ENCODE results near the gene CCDC78. TPM values are rescaled to one million over a fixed set of nuclear protein-coding genes. Genes with fewer than 3 reads are reported as not detected.

The CCDC78 gene
- 1.2 and 3.9 TPM in 2 replicates for total RNA-seq (ENCODE audit: low replicate concordance)
- long read RNA-seq, result 0 reads

DNA sequence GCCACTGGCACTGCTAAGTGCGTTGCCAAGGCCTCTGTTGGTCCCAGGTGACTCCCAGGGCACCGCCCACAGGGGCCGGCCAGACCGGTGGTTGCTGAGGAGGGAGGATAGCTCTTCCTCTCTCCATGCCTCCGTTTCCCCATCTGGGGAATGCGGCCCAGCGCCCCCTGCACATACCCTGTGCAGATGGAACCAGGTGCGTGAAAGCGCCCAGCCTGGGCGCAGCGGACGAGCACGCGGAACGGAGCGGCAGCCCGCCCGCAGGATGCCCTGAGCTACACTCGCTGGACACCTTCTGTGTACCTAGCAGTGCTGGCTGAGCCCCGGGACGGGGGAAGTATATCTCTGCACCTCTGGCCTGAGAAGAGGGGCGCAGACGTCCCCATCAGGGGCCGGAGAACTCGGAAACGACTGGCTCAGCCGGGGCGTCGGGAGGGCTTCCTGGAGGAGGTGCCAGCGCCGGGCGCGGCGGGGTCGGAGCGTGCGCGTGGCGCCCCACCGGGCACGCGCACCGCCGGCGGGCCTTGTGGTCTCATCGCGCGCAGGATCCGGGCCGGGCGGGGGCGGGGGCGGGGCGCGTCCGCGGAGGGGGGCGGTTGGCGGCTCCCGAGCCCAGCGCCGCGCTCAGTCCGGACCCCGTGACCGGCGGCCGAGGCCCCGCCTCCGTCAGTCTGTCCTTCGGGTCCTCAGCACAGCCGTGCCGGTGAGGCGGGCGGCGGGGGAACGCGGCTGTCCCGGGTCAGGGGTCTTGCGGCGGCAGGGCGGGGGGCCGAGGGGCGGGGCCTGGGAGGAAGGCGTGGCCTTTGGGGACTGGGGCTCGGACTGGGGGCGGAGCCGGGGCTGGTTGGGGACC lies at the start of gene CCDC78, which contains the start of gene HAGHL:
CCDC78 (minus strand) TSS at position 6 of the 853 bp plus-strand sequence. CDS start 76 bp downstream, outside the sequence.
HAGHL (plus strand) TSS at position 669 of the 853 bp plus-strand sequence. CDS start 404 bp downstream, outside the sequence.
- Mint-ChIP-seq H3K27me3 (no peaks in the 10 kb centered on the region), H3K9me3 (no peaks in the 10 kb centered on the region), H3K27ac (peak within 1 kb of the TSS; percentile 46), H3K4me3 (peak within 1 kb of the TSS; percentile 74), H3K4me1 (ENCODE audit: unreplicated experiment) (no peaks in the 10 kb centered on the region), H3K36me3 (no peaks in the 10 kb centered on the region)
- no peak for DNase-seq (ENCODE audit: extremely low spot score, unreplicated experiment)
- TF ChIP-seq, protein P1, sequence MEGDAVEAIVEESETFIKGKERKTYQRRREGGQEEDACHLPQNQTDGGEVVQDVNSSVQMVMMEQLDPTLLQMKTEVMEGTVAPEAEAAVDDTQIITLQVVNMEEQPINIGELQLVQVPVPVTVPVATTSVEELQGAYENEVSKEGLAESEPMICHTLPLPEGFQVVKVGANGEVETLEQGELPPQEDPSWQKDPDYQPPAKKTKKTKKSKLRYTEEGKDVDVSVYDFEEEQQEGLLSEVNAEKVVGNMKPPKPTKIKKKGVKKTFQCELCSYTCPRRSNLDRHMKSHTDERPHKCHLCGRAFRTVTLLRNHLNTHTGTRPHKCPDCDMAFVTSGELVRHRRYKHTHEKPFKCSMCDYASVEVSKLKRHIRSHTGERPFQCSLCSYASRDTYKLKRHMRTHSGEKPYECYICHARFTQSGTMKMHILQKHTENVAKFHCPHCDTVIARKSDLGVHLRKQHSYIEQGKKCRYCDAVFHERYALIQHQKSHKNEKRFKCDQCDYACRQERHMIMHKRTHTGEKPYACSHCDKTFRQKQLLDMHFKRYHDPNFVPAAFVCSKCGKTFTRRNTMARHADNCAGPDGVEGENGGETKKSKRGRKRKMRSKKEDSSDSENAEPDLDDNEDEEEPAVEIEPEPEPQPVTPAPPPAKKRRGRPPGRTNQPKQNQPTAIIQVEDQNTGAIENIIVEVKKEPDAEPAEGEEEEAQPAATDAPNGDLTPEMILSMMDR (conservative IDR thresholded peaks at IDR 0.05), result no peak

DNA sequence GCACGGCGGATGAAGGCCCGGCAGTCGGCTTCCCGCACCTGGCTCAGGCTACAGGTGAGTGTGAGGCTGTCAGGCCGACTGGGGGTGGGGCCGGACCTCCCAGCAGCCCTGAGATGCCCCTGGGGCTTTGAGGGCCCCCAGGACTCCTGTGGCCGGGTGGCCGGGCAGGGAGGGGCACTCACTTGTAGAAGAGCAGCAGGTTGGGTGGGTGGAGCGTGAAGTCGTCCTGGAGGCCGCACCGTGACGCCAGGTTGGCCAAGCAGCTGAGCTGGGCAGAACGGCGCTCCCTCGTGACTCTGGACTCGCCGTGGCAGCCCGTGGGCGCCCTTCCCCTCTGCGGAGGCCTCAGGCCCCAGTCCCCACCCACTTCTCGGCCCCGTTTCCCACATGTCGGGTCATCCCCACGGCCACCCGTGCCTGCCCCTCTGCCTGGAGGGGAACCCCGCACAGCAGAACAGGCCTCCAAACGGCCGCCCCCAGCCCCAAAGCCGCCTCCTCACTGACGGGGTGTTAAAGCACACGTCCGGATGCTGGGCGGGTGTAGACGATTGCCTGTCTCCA lies 49.1 kb upstream of the CCDC78 start:
- Mint-ChIP-seq H3K27ac (no peak overlapping the region), H3K4me1 (ENCODE audit: unreplicated experiment) (peaks cover 4% of the 10 kb centered on the region), H3K27me3 (peaks cover 6% of the 10 kb centered on the region), H3K9me3 (no peaks in the 10 kb centered on the region), H3K4me3 (no peak overlapping the region), H3K36me3 (no peaks in the 10 kb centered on the region)
- no peak for DNase-seq (ENCODE audit: extremely low spot score, unreplicated experiment)
- TF ChIP-seq, protein P1 (conservative IDR thresholded peaks at IDR 0.05), result no peak

DNA sequence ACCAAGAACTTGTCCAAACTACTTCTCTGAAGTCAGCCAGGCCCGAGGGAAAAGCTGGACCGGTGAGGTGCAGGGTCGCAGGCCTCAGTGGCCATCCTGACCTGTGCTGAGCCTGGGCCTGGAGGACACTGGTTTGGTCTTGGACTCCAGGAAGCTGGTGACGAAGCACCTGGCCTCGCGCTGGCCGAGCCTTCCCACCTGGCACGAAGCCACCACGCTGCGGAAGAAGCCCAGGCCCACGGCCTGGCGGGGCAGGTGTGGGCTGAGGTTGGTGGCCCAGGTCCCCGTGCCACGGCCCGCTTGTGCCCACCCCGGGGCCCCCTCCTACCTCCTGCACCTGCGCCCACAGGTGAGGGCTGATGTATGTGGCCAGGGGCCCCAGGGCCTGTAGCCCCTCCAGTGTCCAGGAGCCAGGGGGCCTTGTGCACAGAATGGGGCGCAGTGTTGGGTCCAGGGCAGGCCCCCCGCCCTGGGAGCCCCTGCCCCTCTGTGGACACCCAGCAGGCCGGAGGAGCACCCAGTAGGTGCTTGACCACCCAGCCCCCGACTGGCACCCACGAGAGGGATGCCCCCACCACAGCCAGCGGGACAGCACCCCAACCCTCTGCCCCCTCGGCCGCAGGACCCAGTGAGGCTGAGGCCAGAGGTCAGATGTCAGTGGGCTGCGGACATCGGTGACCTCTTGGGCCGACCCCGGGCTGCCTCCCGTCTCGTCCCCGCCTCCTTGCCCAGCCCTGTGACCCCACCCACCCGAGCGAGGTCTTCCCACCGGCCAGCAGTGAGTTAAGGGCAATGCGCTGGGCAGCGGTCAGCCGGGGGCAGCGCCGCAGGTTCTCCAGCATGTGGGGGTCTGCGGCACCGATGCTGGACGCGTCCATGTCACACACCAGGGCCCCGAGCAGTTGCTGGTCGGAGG lies 48.1 kb upstream of the CCDC78 start:
- Mint-ChIP-seq H3K4me1 (ENCODE audit: unreplicated experiment) (peaks cover 4% of the 10 kb centered on the region), H3K4me3 (no peak overlapping the region), H3K9me3 (no peaks in the 10 kb centered on the region), H3K27me3 (peaks cover 5% of the 10 kb centered on the region), H3K27ac (no peak overlapping the region), H3K36me3 (no peaks in the 10 kb centered on the region)
- DNase-seq (ENCODE audit: extremely low spot score, unreplicated experiment), result no peak
- TF ChIP-seq, protein P1 (conservative IDR thresholded peaks at IDR 0.05), result no peak

DNA sequence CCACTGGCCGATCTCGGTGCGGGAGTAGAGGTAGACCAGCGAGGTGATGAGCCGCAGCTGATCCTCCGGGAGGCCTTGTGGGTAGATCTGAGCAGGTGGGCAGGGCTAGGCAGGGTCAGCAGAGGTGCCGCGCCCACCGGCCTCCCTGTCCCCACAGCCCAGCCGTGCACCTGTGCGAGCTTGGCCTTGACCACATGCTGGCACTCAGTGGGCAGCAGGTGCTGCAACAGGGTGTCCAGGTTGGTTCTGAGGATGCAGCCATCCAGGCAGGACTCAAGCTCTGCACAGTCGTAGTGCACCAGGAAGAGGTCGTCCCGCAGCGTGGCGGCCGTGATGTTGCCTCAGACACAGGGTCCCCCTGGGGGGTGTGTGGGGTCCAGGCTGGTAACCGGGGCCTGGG lies 46.7 kb upstream of the CCDC78 start:
- peaks cover 4% of the 10 kb centered on the region for H3K4me1 Mint-ChIP-seq (ENCODE audit: unreplicated experiment)
- no peak overlapping the region for H3K4me3 Mint-ChIP-seq
- H3K36me3 Mint-ChIP-seq, result no peaks in the 10 kb centered on the region
- no peaks in the 10 kb centered on the region for H3K9me3 Mint-ChIP-seq
- no peak overlapping the region for H3K27ac Mint-ChIP-seq
- DNase-seq (ENCODE audit: extremely low spot score, unreplicated experiment), result no peak
- peaks cover 5% of the 10 kb centered on the region for H3K27me3 Mint-ChIP-seq
- TF ChIP-seq, protein P1 (conservative IDR thresholded peaks at IDR 0.05), result no peak

DNA sequence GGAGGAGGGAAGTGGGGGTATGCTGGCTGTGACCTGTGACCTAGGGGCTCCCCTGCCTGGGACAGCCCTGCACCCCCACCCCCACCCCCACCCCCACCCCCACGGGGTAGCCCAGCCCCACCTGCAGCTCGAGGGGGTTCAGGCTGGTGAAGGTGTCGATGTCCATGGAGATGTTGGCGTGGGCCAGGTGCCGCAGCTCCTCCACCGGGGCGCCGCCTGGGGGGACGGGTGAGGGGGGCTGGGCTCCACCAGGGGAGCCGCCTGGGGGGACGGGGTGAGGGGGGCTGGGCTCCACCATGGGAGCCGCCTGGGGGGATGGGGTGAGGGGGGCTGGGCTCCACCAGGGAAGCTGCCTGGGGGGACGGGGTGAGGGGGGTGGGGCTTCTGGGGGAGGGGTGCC lies 44.2 kb upstream of the CCDC78 start:
- no peak for DNase-seq (ENCODE audit: extremely low spot score, unreplicated experiment)
- no peaks in the 10 kb centered on the region for H3K9me3 Mint-ChIP-seq
- no peak overlapping the region for H3K27ac Mint-ChIP-seq
- H3K27me3 Mint-ChIP-seq, result no peaks in the 10 kb centered on the region
- H3K4me1 Mint-ChIP-seq (ENCODE audit: unreplicated experiment), result no peaks in the 10 kb centered on the region
- TF ChIP-seq, protein P1 (conservative IDR thresholded peaks at IDR 0.05), result no peak
- no peak overlapping the region for H3K4me3 Mint-ChIP-seq
- H3K36me3 Mint-ChIP-seq, result no peaks in the 10 kb centered on the region
